ENCODE results near the gene CTU2.

The CTU2 gene

GRCh38 chr16:88732172-88732960 is 26.1 kb downstream of the CTU2 start:
- DNase-seq: no peak

DNA sequence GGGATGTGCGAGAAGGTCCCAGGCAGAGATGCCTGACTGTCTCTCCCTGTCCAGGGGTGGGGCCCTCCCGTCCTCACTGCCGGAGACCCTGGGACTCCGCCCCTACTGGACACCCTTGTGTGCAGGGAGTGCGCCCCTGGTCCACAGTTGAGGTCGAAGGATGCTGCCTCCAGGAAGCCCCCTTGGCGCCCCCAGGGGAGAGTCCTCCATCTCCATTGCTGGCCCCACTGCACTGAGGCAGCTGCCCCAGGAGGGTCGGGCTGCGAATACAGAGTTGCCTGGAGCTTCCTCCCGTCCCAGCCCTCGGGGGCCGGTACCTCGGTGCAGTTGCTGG is 26.6 kb downstream of the CTU2 start:
- DNase-seq: no peak

DNA sequence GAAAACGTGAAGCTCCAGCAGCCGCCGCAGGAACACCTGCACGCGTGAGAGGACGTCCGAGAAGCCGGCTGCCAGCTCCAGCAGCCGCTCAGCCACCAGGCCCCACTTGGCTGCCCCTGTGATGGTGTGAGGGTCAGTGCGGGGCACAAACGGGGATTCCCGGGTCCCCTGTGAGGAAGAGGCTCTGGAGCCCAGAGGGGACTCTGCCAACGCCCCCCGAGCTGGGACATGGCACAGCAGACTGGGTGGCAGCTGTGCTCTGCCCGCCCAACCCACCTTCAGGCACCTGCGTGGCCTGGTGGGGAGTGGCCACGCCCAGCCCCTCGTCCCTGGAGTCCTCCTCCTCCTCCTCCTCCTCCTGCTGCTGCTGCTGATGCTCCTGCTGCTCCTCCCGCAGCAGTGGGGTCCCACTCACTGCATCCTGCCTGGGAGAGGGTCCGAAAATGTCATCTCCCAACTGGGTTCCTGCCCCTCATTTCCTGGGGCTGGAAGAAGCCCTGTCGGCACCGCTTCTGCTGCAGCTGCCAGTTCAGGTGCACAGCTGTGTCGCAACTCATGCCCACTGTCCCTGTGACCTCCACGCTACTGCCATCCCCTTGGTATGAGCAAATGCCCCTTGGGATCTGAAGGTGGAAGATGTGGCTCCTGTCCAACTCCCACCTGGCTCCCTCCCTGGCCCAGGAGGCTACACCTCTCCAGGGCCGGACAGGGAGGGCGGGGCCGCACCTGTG is 27.5 kb downstream of the CTU2 start:
- DNase-seq: no peak

- peak; percentile 7 for DNase-seq
Measured at GRCh38 chr16:88734361-88734728, 28.0 kb downstream of the CTU2 start.

- no peak for DNase-seq
Measured at GRCh38 chr16:88735121-88735520, 28.8 kb downstream of the CTU2 start.

DNA sequence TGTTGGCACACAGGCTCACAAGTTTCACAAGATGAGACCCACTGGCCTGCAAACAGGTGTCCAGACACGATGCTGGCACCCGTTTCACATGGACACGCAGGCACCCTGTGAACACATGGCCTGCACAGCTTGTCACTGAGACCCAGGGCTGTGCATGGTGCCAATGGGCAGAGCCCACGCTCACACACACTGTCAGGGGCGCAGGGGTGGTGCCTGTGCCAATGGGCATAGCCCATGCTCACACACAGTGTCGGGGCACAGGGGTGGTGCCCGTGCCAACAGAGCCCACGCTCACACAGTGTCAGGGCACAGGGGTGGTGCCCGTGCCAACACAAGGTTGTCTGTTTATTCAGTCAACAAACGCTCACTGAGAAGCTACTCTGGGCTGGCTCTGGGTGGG is 29.3 kb downstream of the CTU2 start:
- DNase-seq: no peak

DNA sequence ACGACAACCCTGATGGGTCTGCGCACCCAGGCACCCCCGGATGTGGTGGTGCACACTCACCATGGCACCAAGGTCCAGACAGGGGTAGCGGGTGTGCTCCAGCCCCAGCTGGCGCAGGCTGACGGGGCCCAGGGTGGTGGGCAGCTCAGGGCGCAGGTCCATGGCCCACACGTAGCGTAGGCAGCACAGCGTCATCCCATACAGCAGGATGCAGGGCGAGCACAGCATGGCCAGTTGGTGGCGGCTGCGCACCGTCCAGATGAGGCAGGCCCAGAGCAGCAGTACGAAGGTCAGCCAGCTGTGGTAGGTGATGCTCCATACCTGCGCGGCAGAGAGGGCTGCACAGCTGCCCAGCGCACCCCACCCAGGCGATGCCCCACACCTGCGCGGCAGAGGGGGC is 29.8 kb downstream of the CTU2 start:
- no peak for DNase-seq

DNA sequence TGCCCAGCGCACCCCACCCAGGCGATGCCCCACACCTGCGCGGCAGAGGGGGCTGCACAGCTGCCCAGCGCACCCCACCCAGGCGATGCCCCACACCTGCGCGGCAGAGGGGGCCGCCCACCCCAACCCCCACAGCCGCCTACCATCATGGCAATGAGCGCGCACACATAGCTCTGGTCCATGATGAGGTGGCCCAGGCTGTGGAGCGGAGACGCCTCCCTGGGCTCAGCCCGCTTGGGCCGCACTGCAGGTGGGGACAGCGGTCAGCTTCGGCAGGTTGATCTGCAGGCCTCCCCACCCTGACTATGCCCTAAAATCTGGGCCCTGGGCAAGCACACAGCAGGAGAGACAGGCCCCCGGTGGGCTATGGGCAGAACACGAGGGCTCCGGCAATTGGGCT is 30.2 kb downstream of the CTU2 start:
- no peak for DNase-seq

GRCh38 chr16:88737298-88738150 is 31.2 kb downstream of the CTU2 start:
- DNase-seq: no peak

- no peak for DNase-seq
Measured at GRCh38 chr16:88738151-88739084, 32.1 kb downstream of the CTU2 start.

DNA sequence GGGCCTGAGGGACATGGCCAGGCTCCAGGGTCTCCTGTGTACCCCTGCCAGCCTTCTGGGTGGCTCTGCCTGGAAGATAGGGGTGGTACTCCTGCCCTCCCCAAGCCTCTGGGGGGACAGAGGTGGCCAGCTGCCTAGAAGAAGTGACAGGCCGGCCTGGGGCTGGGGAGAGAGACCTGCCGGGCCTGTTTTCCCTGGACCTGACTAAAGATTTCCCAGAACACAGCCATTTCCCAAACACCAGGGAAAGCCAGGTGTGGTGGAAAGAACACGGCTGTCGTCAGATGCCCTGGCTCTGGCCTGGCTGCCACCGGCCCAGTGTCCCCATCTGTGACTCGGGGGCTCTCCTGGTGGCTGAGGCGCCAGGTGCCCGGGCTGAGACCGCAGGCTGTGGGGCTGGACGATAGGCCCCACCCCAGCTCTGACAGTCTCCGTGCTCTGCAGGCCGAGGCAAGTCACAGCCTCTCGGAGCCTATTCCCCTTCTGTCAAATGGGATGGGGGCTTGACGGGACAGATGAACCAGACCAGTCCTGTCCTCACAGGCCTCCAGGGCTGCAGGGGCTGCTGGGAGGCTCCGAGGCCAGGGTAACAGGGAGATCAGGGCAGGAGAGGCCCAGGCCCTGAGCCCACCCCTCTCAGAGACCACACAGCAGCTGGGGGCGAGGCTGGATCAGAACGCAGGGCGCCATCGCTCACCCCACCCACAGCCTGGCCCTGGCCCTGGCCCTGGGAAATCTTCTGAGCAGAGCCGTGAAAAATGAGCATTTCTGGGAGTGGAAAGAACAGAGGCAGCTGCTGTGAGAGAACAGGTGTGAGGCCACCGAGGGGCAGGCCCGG is 33.1 kb downstream of the CTU2 start:
- DNase-seq: no peak

GRCh38 chr16:88739977-88740726 is 33.8 kb downstream of the CTU2 start:
- no peak for DNase-seq

GRCh38 chr16:88740727-88741055 is 34.4 kb downstream of the CTU2 start:
- DNase-seq: no peak

DNA sequence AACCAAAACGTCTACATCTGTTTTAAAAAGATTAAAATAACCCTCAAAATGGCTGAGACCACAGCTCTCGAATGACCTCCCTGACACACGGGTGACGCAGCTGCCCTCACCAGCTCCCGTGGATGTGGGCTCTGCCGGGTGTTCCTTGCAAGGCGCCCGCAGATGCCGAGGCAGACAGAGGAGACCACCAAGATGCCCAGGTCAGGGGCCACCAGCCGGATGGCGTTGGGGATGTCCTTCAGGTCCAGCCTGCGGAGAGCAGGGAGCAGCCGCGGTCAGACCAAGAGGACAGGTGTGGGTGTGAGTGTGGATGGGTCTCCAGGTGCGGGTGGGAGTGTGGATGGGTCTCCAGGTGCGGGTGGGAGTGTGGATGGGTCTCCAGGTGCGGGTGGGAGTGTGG is 35.1 kb downstream of the CTU2 start:
- DNase-seq: no peak

- no peak for DNase-seq
Measured at GRCh38 chr16:88742896-88743605, 36.7 kb downstream of the CTU2 start.

DNA sequence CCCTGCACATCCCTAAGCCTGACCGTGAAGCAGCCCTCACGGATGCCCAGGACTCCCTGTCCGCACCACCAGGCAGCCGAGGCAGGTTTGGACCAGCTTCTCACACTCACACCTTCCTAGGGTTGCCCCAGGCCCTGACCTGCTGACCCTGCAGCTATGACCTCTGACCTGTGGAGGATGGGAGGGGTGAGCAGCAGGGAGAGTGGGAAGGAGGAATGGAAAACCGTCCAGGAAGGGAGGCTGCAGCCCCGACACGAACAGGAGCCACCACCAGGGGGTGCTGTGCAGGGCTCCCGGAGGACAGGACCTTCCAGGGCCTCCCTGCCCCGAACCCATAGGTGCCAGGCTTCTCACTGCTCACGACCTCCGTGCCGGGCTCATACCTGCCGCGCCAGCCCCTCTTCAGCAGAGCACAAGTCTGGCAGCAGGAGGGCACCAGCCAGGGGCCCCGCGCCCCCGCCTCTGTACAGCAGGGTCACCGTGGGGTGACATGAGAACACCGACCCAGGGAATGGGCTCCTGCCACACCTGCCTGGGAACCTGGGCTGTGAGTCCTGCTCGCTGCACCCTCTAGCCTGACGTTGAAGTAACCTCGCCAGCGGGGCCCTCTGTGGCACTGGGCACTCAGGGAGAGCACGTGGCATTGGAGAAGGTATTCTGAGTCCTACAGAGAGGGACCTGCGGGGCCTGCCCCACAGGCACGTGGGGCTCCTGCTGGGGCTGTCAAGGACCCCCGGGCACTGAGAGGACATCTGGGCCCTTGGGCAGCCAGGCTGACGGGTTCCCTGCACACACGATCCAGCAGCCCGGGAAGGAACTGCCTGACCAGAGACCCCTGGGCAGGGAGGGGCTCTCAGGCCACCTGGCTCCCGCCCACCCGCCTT is 37.6 kb downstream of the CTU2 start:
- DNase-seq: peak; percentile 57

- DNase-seq: no peak
Measured at GRCh38 chr16:88744577-88745521, 38.5 kb downstream of the CTU2 start.

GRCh38 chr16:88746506-88746905 is 40.2 kb downstream of the CTU2 start:
- DNase-seq: no peak
